ENCODE measurements around the gene LRRC31. TPM values are rescaled to one million over a fixed set of nuclear protein-coding genes. Genes with fewer than 3 reads are reported as not detected.

LRRC31 gene
- total RNA-seq, 6 experiments from 2014 or later: not detected

- peaks cover 10% of the 10 kb centered on the region for H3K27me3 Mint-ChIP-seq (ENCODE audit: insufficient read depth)
- H3K4me3 Mint-ChIP-seq: no peak overlapping the region
- no peaks in the 10 kb centered on the region for H3K36me3 Mint-ChIP-seq (ENCODE audit: low read depth)
- no peak for TF ChIP-seq CTCF (IDR thresholded peaks at IDR 0.05)
- no peak for DNase-seq
- H3K9me3 Mint-ChIP-seq: peaks cover 8% of the 10 kb centered on the region; the same call in 1 of the 2 replicates
- H3K27ac Mint-ChIP-seq: no peak overlapping the region
- H3K4me1 Mint-ChIP-seq (ENCODE audit: low read depth): no peaks in the 10 kb centered on the region
Measured at GRCh38 chr3:169907476-169907875, 37.7 kb upstream of the LRRC31 start.

- peaks cover 6% of the 10 kb centered on the region for H3K27me3 Mint-ChIP-seq (ENCODE audit: insufficient read depth)
- H3K4me1 Mint-ChIP-seq (ENCODE audit: low read depth): no peaks in the 10 kb centered on the region
- H3K9me3 Mint-ChIP-seq: peaks cover 24% of the 10 kb centered on the region
- no peak overlapping the region for H3K27ac Mint-ChIP-seq
- H3K36me3 Mint-ChIP-seq (ENCODE audit: low read depth): peaks cover 12% of the 10 kb centered on the region
- H3K4me3 Mint-ChIP-seq: no peak overlapping the region
- no peak for DNase-seq
- TF ChIP-seq CTCF (IDR thresholded peaks at IDR 0.05): no peak
Measured at GRCh38 chr3:169905404-169905803, 35.7 kb upstream of the LRRC31 start.

GRCh38 chr3:169901453-169901852 is 31.7 kb upstream of the LRRC31 start:
- H3K36me3 Mint-ChIP-seq (ENCODE audit: low read depth): peaks cover 12% of the 10 kb centered on the region
- H3K27ac Mint-ChIP-seq: no peak overlapping the region
- TF ChIP-seq CTCF (IDR thresholded peaks at IDR 0.05): no peak
- H3K4me3 Mint-ChIP-seq: no peak overlapping the region
- no peak for DNase-seq
- H3K27me3 Mint-ChIP-seq (ENCODE audit: insufficient read depth): peaks cover 1% of the 10 kb centered on the region
- H3K9me3 Mint-ChIP-seq: peaks cover 25% of the 10 kb centered on the region
- H3K4me1 Mint-ChIP-seq (ENCODE audit: low read depth): no peaks in the 10 kb centered on the region

GRCh38 chr3:169897284-169897683 is 27.5 kb upstream of the LRRC31 start:
- peaks cover 2% of the 10 kb centered on the region for H3K27me3 Mint-ChIP-seq (ENCODE audit: insufficient read depth)
- peaks cover 17% of the 10 kb centered on the region for H3K9me3 Mint-ChIP-seq
- TF ChIP-seq CTCF (IDR thresholded peaks at IDR 0.05): no peak
- peaks cover 12% of the 10 kb centered on the region for H3K36me3 Mint-ChIP-seq (ENCODE audit: low read depth)
- H3K4me1 Mint-ChIP-seq (ENCODE audit: low read depth): no peaks in the 10 kb centered on the region
- H3K27ac Mint-ChIP-seq: no peak overlapping the region
- H3K4me3 Mint-ChIP-seq: no peak overlapping the region
- no peak for DNase-seq

GRCh38 chr3:169895072-169895471 is 25.3 kb upstream of the LRRC31 start:
- no peak overlapping the region for H3K4me3 Mint-ChIP-seq
- DNase-seq: no peak
- no peaks in the 10 kb centered on the region; the same call in 1 of the 2 replicates for H3K9me3 Mint-ChIP-seq
- peaks cover 2% of the 10 kb centered on the region for H3K27me3 Mint-ChIP-seq (ENCODE audit: insufficient read depth)
- H3K36me3 Mint-ChIP-seq (ENCODE audit: low read depth): no peaks in the 10 kb centered on the region
- H3K27ac Mint-ChIP-seq: no peak overlapping the region
- no peak for TF ChIP-seq CTCF (IDR thresholded peaks at IDR 0.05)
- H3K4me1 Mint-ChIP-seq (ENCODE audit: low read depth): no peaks in the 10 kb centered on the region

- Mint-ChIP-seq H3K27ac (no peak overlapping the region), H3K4me3 (no peak overlapping the region), H3K4me1 (ENCODE audit: low read depth) (no peaks in the 10 kb centered on the region), H3K36me3 (ENCODE audit: low read depth) (no peaks in the 10 kb centered on the region), H3K9me3 (no peaks in the 10 kb centered on the region; the same call in 1 of the 2 replicates), H3K27me3 (ENCODE audit: insufficient read depth) (peaks cover 2% of the 10 kb centered on the region; the same call in 1 of the 2 replicates)
- no peak for DNase-seq
- TF ChIP-seq CTCF (IDR thresholded peaks at IDR 0.05): no peak
Measured at GRCh38 chr3:169894110-169894509, 24.4 kb upstream of the LRRC31 start.
